ENCODE results near the gene ADORA3. TPM values are rescaled to one million over a fixed set of nuclear protein-coding genes. Genes with fewer than 3 reads are reported as not detected.

ADORA3 gene
- total RNA-seq, 1 donor: not detected

DNA sequence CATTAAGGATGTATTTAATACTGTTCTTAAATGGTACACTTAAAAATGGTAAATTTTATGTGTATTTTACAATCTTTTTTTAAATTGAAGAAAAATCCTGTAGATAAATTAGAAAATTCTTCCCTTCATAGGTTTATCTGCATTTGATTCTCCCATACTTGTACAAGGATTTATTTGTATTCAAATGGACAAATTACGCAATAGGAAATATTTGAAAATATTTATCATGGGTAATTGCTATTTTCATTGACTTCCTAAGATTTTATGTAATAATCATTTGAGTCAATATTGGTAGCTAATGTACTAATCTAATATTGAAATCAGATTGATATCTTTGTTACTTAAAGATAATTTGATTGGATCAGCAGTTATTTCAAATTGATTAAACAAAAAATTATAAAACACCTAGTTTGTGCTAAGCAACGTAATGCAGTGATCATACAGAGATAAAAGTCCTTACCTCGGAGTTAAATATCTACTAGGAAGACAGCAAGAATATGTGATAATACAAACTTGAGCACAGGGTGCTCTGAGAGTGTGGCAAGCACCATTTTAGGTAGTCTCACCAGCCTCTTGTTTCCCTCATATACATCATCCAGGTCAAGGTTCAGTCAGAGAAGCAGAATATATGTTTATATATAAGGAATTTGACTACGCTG lies 40.9 kb downstream of the ADORA3 start:
- peaks cover 45% of the 10 kb centered on the region for H3K36me3 ChIP-seq (ENCODE audit: insufficient read depth, low read length)
- H3K27ac ChIP-seq (ENCODE audit: low read depth, low read length): no peak overlapping the region
- no peaks in the 10 kb centered on the region for H3K27me3 ChIP-seq (ENCODE audit: insufficient read depth, low read length)
- no peaks in the 10 kb centered on the region for H3K79me2 ChIP-seq (ENCODE audit: insufficient read depth, low read length)
- no peaks in the 10 kb centered on the region for H3K9me3 ChIP-seq (ENCODE audit: low read depth, low read length)
- no peak overlapping the region for H3K4me2 ChIP-seq (ENCODE audit: insufficient read depth, low read length)
- no peak overlapping the region for H2AFZ ChIP-seq (ENCODE audit: low read length)
- peaks cover 14% of the 10 kb centered on the region for H3K4me1 ChIP-seq (ENCODE audit: insufficient read depth, low read length)
- H4K20me1 ChIP-seq (ENCODE audit: insufficient read depth, low read length): peaks cover 2% of the 10 kb centered on the region
- no peak overlapping the region for H3K4me3 ChIP-seq (ENCODE audit: insufficient read depth, low read length)
- DNase-seq (ENCODE audit: insufficient read length, low spot score, missing footprints): no peak
- no peak for TF ChIP-seq CTCF (IDR thresholded peaks at IDR 0.05; ENCODE audit: extremely low read depth, low read depth, low read length)

DNA sequence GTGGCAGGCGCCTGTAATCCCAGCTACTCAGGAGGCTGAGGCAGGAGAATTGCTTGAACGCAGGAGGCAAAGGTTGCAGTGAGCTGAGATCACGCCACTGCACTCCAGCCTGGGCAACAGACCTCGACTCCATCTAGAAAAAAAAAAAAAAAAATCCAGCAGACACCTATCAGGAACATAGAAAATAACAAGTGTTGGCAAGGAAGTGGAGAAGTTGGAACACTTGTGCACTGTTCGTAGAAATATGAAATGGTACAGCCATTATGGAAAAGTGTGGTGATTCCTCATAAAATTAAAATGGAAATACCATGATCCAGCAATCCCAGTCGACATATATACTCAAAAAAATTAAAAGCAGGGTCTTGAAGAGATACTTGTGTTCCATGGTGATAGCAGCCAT lies 41.7 kb downstream of the ADORA3 start:
- no peaks in the 10 kb centered on the region for H3K9me3 ChIP-seq (ENCODE audit: low read depth, low read length)
- TF ChIP-seq CTCF (IDR thresholded peaks at IDR 0.05; ENCODE audit: extremely low read depth, low read depth, low read length): no peak
- H3K79me2 ChIP-seq (ENCODE audit: insufficient read depth, low read length): peaks cover 2% of the 10 kb centered on the region
- H3K4me1 ChIP-seq (ENCODE audit: insufficient read depth, low read length): peaks cover 14% of the 10 kb centered on the region
- H3K4me3 ChIP-seq (ENCODE audit: insufficient read depth, low read length): no peak overlapping the region
- no peak for DNase-seq (ENCODE audit: insufficient read length, low spot score, missing footprints)
- H3K27me3 ChIP-seq (ENCODE audit: insufficient read depth, low read length): no peaks in the 10 kb centered on the region
- peaks cover 7% of the 10 kb centered on the region for H4K20me1 ChIP-seq (ENCODE audit: insufficient read depth, low read length)
- no peak overlapping the region for H3K4me2 ChIP-seq (ENCODE audit: insufficient read depth, low read length)
- H3K27ac ChIP-seq (ENCODE audit: low read depth, low read length): no peak overlapping the region
- H3K36me3 ChIP-seq (ENCODE audit: insufficient read depth, low read length): peaks cover 53% of the 10 kb centered on the region
- no peak overlapping the region for H2AFZ ChIP-seq (ENCODE audit: low read length)

- DNase-seq (ENCODE audit: insufficient read length, low spot score, missing footprints): no peak
- no peaks in the 10 kb centered on the region for H3K4me1 ChIP-seq (ENCODE audit: insufficient read depth, low read length)
- TF ChIP-seq CTCF (IDR thresholded peaks at IDR 0.05; ENCODE audit: extremely low read depth, low read depth, low read length): no peak
- H3K27me3 ChIP-seq (ENCODE audit: insufficient read depth, low read length): no peaks in the 10 kb centered on the region
- H3K79me2 ChIP-seq (ENCODE audit: insufficient read depth, low read length): peaks cover 48% of the 10 kb centered on the region
- no peak overlapping the region for H3K4me3 ChIP-seq (ENCODE audit: insufficient read depth, low read length)
- peaks cover 62% of the 10 kb centered on the region for H3K36me3 ChIP-seq (ENCODE audit: insufficient read depth, low read length)
- no peaks in the 10 kb centered on the region for H3K9me3 ChIP-seq (ENCODE audit: low read depth, low read length)
- H3K4me2 ChIP-seq (ENCODE audit: insufficient read depth, low read length): no peak overlapping the region
- no peak overlapping the region for H2AFZ ChIP-seq (ENCODE audit: low read length)
- H4K20me1 ChIP-seq (ENCODE audit: insufficient read depth, low read length): peaks cover 25% of the 10 kb centered on the region
- no peak overlapping the region for H3K27ac ChIP-seq (ENCODE audit: low read depth, low read length)
These were observed 47.8 kb downstream of the ADORA3 start for GRCh38 chr1:111455642-111456031.

DNA sequence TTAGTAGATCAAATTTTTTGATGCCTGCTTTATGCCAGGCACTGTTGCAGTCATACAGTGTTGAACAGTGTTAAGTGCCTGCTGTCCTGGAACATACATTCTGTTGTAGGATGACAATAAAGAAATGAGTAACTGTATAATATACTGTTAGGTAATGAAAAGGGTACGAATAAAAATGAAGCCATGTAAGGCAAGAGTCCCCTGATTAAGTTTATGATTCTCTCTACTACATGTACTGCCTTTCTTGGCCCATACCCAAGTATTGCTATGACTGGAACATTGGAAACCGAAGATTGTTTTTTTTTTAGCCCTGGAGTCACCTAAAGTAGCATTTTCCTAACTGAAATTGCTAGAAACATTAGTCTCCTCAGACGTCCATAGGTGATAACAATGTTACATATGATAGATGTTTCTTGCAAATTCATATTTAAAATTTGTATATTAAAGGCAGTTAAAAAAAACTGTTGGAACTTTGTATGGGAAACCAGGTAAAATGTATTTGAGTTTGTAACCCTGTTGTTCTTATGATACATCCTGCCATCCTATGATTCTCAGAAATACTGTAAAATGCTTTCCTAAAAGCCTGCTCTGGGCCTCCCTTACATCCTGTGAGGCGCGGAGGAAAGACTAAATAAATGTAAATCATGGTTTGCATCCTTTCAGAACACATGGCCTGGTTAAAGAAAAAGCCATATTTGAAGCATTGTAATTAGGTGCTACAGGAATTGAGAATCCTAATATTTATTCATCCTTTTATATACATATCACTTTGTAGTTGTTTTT lies 48.4 kb downstream of the ADORA3 start:
- Histone ChIP-seq H3K4me3 (ENCODE audit: insufficient read depth, low read length) (no peak overlapping the region), H4K20me1 (ENCODE audit: insufficient read depth, low read length) (peaks cover 25% of the 10 kb centered on the region), H3K27ac (ENCODE audit: low read depth, low read length) (no peak overlapping the region), H3K27me3 (ENCODE audit: insufficient read depth, low read length) (no peaks in the 10 kb centered on the region), H3K4me2 (ENCODE audit: insufficient read depth, low read length) (no peak overlapping the region), H3K9me3 (ENCODE audit: low read depth, low read length) (no peaks in the 10 kb centered on the region), H3K79me2 (ENCODE audit: insufficient read depth, low read length) (peaks cover 54% of the 10 kb centered on the region), H3K36me3 (ENCODE audit: insufficient read depth, low read length) (peaks cover 56% of the 10 kb centered on the region), H2AFZ (ENCODE audit: low read length) (no peak overlapping the region), H3K4me1 (ENCODE audit: insufficient read depth, low read length) (peaks cover 4% of the 10 kb centered on the region)
- no peak for TF ChIP-seq CTCF (IDR thresholded peaks at IDR 0.05; ENCODE audit: extremely low read depth, low read depth, low read length)
- DNase-seq (ENCODE audit: insufficient read length, low spot score, missing footprints): no peak
